NB4 (cell line): ENCODE data around the gene ZNF652.

Experiments used
- DNase-seq: peaks from one replicate; pipeline ENCODE4 v3.0.0; 2010; ENCODE audit warnings: low read depth
- H3K4me3 ChIP-seq: one replicate; pipeline ENCODE4 v1.5.1; 2011; ENCODE audit warnings: mild to moderate bottlenecking, low read depth, low read length, moderate library complexity
- CTCF ChIP-seq: IDR thresholded peaks from one replicate; pipeline ENCODE4 v1.5.1; 2012; ENCODE audit warnings: low read depth, low read length
- MAX ChIP-seq: IDR thresholded peaks from 2 replicates; pipeline ENCODE4 v1.6.1; 2011; ENCODE audit warnings: low read depth, low read length
- MYC ChIP-seq: IDR thresholded peaks from 2 replicates; pipeline ENCODE4 v1.6.1; 2011; ENCODE audit warnings: low read depth, low read length
- POLR2A ChIP-seq: IDR thresholded peaks from 2 replicates; pipeline ENCODE4 v1.6.1; 2011; ENCODE audit warnings: mild to moderate bottlenecking; ENCODE audit not compliant: insufficient read length; ENCODE audit errors: extremely low read depth

Gene ZNF652

GRCh38 chr17:49351572-49352140 is 10.4 kb downstream of the ZNF652 start:
- no peak for TF ChIP-seq MYC
- no peak for TF ChIP-seq POLR2A
- DNase-seq, result no peak
- H3K4me3 ChIP-seq, result no peak overlapping the region

- TF ChIP-seq MAX, result no peak
- no peak for TF ChIP-seq POLR2A
- TF ChIP-seq CTCF, result no peak
- no peak for TF ChIP-seq MYC
- no peak for DNase-seq
- no peak overlapping the region for H3K4me3 ChIP-seq
Observed at GRCh38 chr17:49349541-49349940, 12.5 kb downstream of the ZNF652 start.

GRCh38 chr17:49344914-49345313 is 17.1 kb downstream of the ZNF652 start:
- H3K4me3 ChIP-seq, result no peak overlapping the region
- peak; percentile 27 for DNase-seq

GRCh38 chr17:49343273-49343672 is 18.8 kb downstream of the ZNF652 start:
- no peak overlapping the region for H3K4me3 ChIP-seq
- peak; percentile 60 for DNase-seq

More at GRCh38 chr17:49344914-49345313, 17.1 kb downstream of the ZNF652 start:
- TF ChIP-seq POLR2A (no peak), CTCF (no peak), MYC (no peak), MAX (no peak)

GRCh38 chr17:49342575-49342936 is 19.5 kb downstream of the ZNF652 start:
- no peak for DNase-seq
- H3K4me3 ChIP-seq, result peak overlapping the region; percentile 56
- peak; percentile 65 for TF ChIP-seq MAX
- TF ChIP-seq POLR2A, result no peak

More at GRCh38 chr17:49343273-49343672, 18.8 kb downstream of the ZNF652 start:
- TF ChIP-seq MAX (no peak), MYC (no peak), POLR2A (no peak), CTCF (no peak)

- DNase-seq, result no peak
- no peak for TF ChIP-seq MAX
- no peak overlapping the region for H3K4me3 ChIP-seq
Observed at GRCh38 chr17:49341356-49341755, 20.7 kb downstream of the ZNF652 start.

- TF ChIP-seq MAX (no peak), CTCF (no peak), MYC (no peak), POLR2A (no peak)
- DNase-seq, result no peak
- H3K4me3 ChIP-seq, result no peak overlapping the region
Observed at GRCh38 chr17:49339354-49339753, 22.7 kb downstream of the ZNF652 start.
